ENCODE measurements around the gene ELP2. TPM values are rescaled to one million over a fixed set of nuclear protein-coding genes. Genes with fewer than 3 reads are reported as not detected.

ELP2 gene
- total and polyA plus RNA-seq, 2 donors (not counting 3 experiments of a cell fraction or from before 2014, with no cell fraction given), result 37.8 to 90.5 TPM

GRCh38 chr18:36179562-36180355 lies 50.1 kb downstream of the ELP2 start:
- DNase-seq (ENCODE audit: low read depth, low spot score) (peak; percentile 80), FAIRE-seq (peak; percentile 86)
- Histone ChIP-seq H3K4me3 (replicated peaks in 1 of 3; ENCODE audit: insufficient read depth in 1 of 3, low read depth in 1 of 3, low read length in 3 of 3) (no peak overlapping the region), H4K20me1 (replicated peaks; ENCODE audit: control insufficient read depth, extremely low read depth, insufficient read depth, low read length) (no peaks in the 10 kb centered on the region), H3K79me2 (ENCODE audit: control insufficient read depth, insufficient read depth, low read length) (no peaks in the 10 kb centered on the region), H3K9ac (replicated peaks; ENCODE audit: extremely low read depth, insufficient read depth, low read length) (no peak overlapping the region), H3K9me3 (replicated peaks; ENCODE audit: control insufficient read depth, insufficient read depth, low read length) (no peaks in the 10 kb centered on the region), H3K4me2 (ENCODE audit: insufficient read depth, low read length) (no peak overlapping the region), H3K36me3 (ENCODE audit: control insufficient read depth in 2 of 2, extremely low read depth in 1 of 2, insufficient read depth in 2 of 2, low read length in 2 of 2) (no peaks in the 10 kb centered on the region), H3K27ac (ENCODE audit: insufficient read depth, low read depth, low read length) (peak overlapping the region; percentile 12), H3K9me1 (replicated peaks; ENCODE audit: control insufficient read depth, extremely low read depth, insufficient read depth, low read length) (no peaks in the 10 kb centered on the region), H3K4me1 (ENCODE audit: control insufficient read depth, extremely low read depth, insufficient read depth, low read length) (peaks cover 21% of the 10 kb centered on the region), H3K27me3 (ENCODE audit: control insufficient read depth in 2 of 2, insufficient read depth in 2 of 2, low read length in 2 of 2) (no peaks in the 10 kb centered on the region), H2AFZ (ENCODE audit: low read depth, low read length) (no peak overlapping the region)
- intact Hi-C loops (cut with micrococcal nuclease) (no loop called here), dilution Hi-C loops (cut with MboI; ENCODE audit: extremely low pct_ligation_motif_present, low sequenced_read_pairs) (no loop called here)
- TF ChIP-seq JUN (IDR thresholded peaks at IDR 0.05; ENCODE audit: borderline replicate concordance, insufficient read depth, insufficient read length, low read depth) (no peak), MAX (IDR thresholded peaks at IDR 0.05; ENCODE audit: insufficient read depth, insufficient read length) (no peak), POLR2AphosphoS5 (IDR thresholded peaks at IDR 0.05; ENCODE audit: insufficient read depth, low read depth, low read length) (no peak)
- POLR2A ChIA-PET, result no interaction called here
- CTCF ChIA-PET, result no interaction called here
- BruUV-seq (replicated peaks), result no TSS peak

GRCh38 chr18:36181441-36181840 lies 51.7 kb downstream of the ELP2 start:
- BruUV-seq (replicated peaks), result no TSS peak
- no peaks in the 10 kb centered on the region for H3K79me2 ChIP-seq (ENCODE audit: control insufficient read depth, insufficient read depth, low read length)
- POLR2A ChIA-PET, result no interaction called here

More at GRCh38 chr18:36181441-36181840, 51.7 kb downstream of the ELP2 start:
- Histone ChIP-seq H3K4me1 (ENCODE audit: control insufficient read depth, extremely low read depth, insufficient read depth, low read length) (peaks cover 17% of the 10 kb centered on the region), H3K4me3 (replicated peaks in 1 of 3; ENCODE audit: insufficient read depth in 1 of 3, low read depth in 1 of 3, low read length in 3 of 3) (no peak overlapping the region), H2AFZ (ENCODE audit: low read depth, low read length) (no peak overlapping the region), H3K4me2 (ENCODE audit: insufficient read depth, low read length) (no peak overlapping the region), H3K36me3 (ENCODE audit: control insufficient read depth in 2 of 2, extremely low read depth in 1 of 2, insufficient read depth in 2 of 2, low read length in 2 of 2) (no peaks in the 10 kb centered on the region), H3K9ac (replicated peaks; ENCODE audit: extremely low read depth, insufficient read depth, low read length) (no peak overlapping the region), H4K20me1 (replicated peaks; ENCODE audit: control insufficient read depth, extremely low read depth, insufficient read depth, low read length) (no peaks in the 10 kb centered on the region), H3K9me1 (replicated peaks; ENCODE audit: control insufficient read depth, extremely low read depth, insufficient read depth, low read length) (no peaks in the 10 kb centered on the region), H3K27me3 (ENCODE audit: control insufficient read depth in 2 of 2, insufficient read depth in 2 of 2, low read length in 2 of 2) (no peaks in the 10 kb centered on the region), H3K27ac (ENCODE audit: insufficient read depth, low read depth, low read length) (no peak overlapping the region), H3K9me3 (replicated peaks; ENCODE audit: control insufficient read depth, insufficient read depth, low read length) (no peaks in the 10 kb centered on the region)
- dilution Hi-C loops (cut with MboI; ENCODE audit: extremely low pct_ligation_motif_present, low sequenced_read_pairs), result no loop called here
- CTCF ChIA-PET, result interaction anchor here (1.4 kb wide), 1 partner anchor 18 kb away, joined by 3 read pairs; no protein-coding TSS in a partner anchor
- TF ChIP-seq POLR2A (IDR thresholded peaks at IDR 0.05; ENCODE audit: low read depth, low read length), result no peak
- TF ChIP-seq FOS (IDR thresholded peaks at IDR 0.05; ENCODE audit: borderline replicate concordance, insufficient read depth, low read length), result no peak
- no peak for TF ChIP-seq POLR2AphosphoS5 (IDR thresholded peaks at IDR 0.05; ENCODE audit: insufficient read depth, low read depth, low read length)
- TF ChIP-seq MAX (IDR thresholded peaks at IDR 0.05; ENCODE audit: insufficient read depth, insufficient read length), result no peak
- no peak for TF ChIP-seq JUN (IDR thresholded peaks at IDR 0.05; ENCODE audit: borderline replicate concordance, insufficient read depth, insufficient read length, low read depth)
- TF ChIP-seq CTCF (IDR thresholded peaks at IDR 0.05; ENCODE audit: extremely low read depth in 1 of 2, insufficient read depth in 1 of 2, low read depth in 1 of 2, low read length in 2 of 2), result no peak
- no peak for TF ChIP-seq EZH2 (IDR thresholded peaks at IDR 0.05; ENCODE audit: borderline replicate concordance, low read depth, low read length, severe bottlenecking)
- no peak for TF ChIP-seq GATA2 (IDR thresholded peaks at IDR 0.05; ENCODE audit: insufficient read depth, insufficient read length, low read depth, low read length)
- TF ChIP-seq MYC (IDR thresholded peaks at IDR 0.05; ENCODE audit: low read depth, low read length), result no peak
- DNase-seq (ENCODE audit: low read depth, low spot score), result no peak
- FAIRE-seq, result no peak
- intact Hi-C loops (cut with micrococcal nuclease), result no loop called here
